ENCODE measurements around the gene TXNDC5.
"Not testable (repeated sequence)": the region's sequence is repeated elsewhere in the genome, so short reads cannot be mapped to it uniquely, and the experiment has no call there.

TXNDC5 gene

GRCh38 chr6:7912736-7913517 lies 2.3 kb upstream of the TXNDC5 start:
- no peak for FAIRE-seq

DNA sequence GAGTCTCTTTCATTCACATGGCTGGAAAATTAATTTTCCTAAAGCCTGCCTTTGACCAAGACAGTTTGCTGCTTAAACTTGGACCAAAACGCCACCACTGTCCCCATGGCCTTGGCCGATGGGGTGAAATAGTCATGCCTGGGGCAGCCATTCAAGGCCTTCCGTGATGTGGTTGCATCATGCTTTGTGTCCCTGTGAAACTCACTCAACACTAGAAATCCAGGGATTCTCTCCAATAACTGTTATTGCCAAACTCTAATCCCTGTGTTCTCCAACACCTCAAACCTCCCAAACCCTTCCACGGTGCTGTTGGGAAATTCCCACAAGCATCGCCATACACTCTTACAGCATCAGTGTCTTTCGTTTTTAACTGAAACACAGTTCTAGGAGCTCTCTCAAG lies 1.4 kb upstream of the TXNDC5 start:
- FAIRE-seq = no peak

GRCh38 chr6:7911345-7911725 lies 747 bp upstream of the TXNDC5 start:
- FAIRE-seq = no peak

DNA sequence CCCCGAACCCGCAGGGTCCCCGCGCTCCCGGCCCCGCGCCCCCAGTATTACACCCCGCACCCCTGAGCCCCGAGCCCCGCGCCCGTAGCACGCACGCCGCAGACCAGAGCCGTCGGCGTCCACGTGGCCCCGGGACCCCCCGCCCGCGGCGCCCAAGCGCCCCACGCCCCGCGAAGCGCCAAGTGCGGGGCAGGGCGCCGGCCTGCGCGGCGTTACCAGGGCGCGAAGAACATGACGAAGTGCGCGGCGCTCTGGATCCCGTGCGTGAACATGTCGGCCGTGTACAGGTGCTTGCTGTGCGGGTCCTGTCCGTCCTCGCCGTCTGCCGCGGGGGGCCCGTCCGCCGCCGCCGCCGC lies 312 bp downstream of the TXNDC5 start:
- FAIRE-seq = no peak

GRCh38 chr6:7909323-7910276 lies 988 bp downstream of the TXNDC5 start:
- no peak for FAIRE-seq

GRCh38 chr6:7907159-7907558 lies 3.4 kb downstream of the TXNDC5 start:
- no peak for FAIRE-seq

DNA sequence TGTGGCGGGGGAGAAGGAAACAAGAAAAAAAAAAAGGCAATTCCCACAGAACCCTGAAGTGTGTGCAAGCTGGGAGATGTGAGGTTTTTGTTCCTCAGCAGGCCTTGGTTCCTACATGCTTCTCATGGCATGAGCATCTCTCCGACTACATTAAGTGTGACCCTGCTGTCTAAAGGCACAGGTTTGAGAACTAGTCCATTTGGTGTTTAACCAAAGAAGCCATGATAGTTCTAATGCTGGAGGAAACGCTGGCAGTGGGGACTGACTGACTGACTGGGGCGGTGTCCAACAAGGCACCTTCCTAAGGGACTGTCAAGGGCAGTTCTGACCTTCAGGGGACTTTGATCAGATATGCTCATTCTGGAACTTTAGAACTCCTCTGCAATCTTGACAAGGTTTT lies 3.8 kb downstream of the TXNDC5 start:
- no peak for FAIRE-seq

DNA sequence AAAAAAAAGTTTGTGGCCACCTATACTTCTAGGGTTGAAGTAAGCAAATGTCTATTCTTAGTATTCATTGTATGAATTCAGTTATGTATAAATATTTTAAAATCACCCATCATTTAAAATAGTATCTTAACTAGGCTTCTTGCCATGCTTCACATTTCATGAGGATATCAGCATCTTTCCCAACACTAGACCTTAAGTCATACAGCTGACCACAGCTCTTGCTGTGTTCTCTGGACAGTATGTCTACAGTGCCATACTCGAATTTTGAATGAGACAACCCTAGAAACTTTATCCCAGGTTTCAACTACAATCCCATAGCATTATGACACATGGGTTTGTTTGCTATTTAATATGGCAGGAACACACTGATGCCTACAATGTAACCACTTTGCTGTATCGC lies 5.2 kb downstream of the TXNDC5 start:
- FAIRE-seq = no peak

DNA sequence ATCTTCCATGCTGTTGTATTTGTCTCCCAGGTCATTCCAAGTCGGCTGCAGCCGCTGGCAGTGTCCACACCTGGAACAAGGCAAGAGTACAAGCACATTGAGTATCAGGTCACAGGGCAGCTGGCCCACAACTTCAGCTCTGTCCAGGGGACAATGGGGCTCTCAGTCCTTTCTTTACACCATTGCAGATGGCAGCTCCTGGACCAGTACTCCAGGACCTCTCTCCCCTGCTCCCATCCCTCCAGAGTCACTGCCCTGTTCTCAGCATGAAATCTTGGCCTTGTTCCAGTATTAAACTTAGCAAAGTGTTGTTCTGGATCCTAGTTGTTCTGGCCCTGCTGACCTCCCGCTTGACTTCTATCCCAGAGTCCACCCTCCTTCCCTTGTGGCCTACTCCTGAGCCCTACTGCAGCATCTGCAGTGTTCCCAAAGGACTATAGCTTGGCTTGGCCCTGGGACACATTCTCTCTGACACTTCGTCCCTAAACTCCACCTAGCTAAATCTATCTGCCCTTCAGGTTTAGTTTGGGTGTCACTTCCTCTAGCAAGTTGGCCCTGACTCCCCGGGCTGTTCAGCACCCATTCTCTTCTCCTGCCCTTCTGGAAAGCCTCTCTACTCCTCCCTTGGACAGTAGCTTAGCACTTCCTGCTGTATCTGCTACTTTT lies 5.8 kb downstream of the TXNDC5 start:
- FAIRE-seq = no peak

DNA sequence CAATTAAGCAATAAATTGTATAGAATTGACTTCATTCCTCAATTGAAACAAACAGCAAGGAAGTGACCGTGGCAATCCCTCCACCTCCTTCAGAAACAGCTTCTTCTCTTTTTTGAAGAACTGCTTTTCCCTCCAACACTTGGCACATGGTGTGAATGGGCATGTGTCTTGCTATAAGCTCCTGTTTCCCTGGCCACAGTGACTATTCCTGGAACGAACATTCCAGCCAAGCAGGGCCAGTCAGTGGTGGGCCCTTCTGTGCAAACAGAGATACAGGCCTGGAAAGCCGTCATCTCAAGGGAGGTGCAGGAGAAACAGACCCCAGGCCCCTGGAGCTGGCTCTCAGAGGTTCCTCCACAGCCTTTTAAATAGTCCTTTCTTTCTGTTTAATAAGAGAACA lies 6.9 kb downstream of the TXNDC5 start:
- FAIRE-seq = no peak

GRCh38 chr6:7902867-7903266 lies 7.7 kb downstream of the TXNDC5 start:
- FAIRE-seq = no peak

DNA sequence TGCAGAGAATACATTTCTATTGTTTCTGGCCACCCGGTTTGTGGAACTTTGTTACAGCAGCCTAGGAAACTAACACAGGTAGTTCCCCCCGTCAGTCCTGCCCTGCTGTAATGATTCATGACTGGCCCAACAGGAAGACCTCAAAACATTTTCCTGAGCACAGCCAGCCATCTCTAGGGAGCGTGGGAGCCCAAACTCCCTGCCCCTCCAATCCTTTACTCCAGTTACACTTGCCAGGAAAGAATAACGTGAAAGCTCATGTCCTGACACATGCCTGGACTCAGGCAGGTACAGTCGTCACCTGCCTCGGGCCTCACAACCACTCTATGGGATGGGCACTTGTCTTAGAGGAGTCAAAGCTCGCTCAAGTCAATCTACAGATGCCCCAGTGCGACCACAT lies 8.4 kb downstream of the TXNDC5 start:
- FAIRE-seq = no peak

DNA sequence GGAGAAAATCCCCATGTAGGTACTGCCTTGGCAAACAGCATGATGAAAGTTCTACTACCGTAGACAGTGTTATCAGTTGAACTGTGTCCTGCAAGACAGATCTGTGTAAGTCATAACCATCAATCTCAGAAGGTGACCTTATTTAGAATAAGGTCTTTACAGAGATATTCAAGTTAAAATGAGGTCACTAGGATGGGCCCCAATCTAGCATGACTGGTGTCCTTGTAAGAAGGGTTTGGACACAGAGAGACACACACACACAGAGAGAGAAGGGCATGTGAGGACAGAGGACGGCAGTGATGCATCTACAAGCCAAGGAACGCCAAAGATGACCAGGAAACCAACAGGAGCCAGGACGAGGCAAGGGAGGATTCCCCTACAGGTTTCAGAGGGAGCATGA lies 8.8 kb downstream of the TXNDC5 start:
- FAIRE-seq = no peak

DNA sequence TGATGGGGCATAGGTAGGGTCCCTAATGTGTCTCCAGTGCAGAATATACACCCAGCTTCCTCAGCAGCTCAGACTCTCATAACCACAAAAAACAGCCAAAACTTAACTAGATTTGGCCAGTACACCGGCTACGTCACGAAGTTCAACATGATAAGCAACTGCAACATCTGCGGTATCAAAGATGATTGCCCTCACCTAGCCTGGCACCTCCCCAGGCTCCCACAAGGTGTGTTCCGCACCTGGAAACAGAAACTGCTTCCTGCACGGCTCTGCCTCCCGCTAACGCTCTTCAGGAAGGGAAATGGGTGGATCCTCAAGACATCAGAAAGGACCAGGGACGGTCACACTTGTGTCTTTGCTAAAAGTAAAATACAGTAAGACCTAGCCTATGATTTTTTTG lies 9.5 kb downstream of the TXNDC5 start:
- FAIRE-seq = no peak

DNA sequence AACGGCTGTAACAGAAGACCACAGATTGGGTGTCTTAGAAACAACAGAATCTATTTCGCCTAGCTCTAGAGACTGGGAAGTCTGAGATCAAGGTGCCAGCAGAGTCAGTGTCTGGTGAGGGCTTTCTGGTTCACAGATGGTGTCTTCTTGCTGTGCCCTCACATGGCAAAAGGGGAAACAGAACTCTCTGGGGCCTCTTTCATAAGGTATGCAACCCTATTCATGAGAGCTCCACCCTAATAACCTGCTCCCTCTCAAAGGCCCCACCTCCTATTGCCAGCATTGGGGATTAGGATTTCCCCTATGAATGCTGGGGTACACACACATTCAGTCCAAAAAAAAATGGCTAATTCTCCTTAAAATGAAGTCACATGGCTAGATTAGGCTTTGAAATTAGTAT lies 10.0 kb downstream of the TXNDC5 start:
- FAIRE-seq = no peak

GRCh38 chr6:7899889-7900213 lies 10.7 kb downstream of the TXNDC5 start:
- FAIRE-seq = no peak

DNA sequence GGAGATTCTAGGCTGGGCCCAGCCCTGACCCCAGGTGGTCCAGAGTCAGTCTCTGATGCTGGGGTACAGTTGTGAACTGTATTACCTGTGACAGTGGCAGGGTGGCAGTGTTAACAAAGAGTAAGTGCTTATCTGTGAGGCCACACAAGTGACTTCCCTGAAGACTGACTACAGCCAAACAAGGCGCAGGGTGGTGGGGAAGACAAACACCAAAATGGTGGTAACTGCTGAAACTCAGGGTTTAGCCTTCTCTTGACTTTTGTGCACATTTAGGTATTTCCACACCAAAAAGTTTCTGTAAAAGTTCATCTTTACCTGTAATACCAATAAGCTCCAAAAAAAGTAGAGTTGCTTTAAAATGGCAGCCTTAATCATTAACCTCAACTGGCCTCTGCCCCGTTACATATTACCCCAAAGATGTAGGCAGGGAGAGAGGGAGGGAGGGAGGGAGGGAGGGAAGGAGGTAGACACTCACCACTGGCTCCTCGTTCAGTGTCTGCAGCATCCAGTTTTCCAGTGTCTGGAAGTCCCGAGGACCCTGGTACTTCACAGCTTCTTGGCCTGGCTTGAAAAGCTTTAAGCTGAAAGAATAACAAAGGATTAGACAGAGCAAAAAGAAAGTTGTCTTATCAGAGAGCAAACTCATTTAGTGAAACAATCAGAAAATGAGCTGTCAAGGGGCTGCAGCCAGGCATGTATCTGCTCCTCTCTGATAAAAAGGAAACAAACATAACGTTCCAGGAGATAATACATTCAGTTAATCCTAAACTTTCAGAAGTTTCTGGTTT lies 11.3 kb downstream of the TXNDC5 start:
- FAIRE-seq = no peak

GRCh38 chr6:7898193-7898586 lies 12.4 kb downstream of the TXNDC5 start:
- FAIRE-seq = not testable (repeated sequence)

DNA sequence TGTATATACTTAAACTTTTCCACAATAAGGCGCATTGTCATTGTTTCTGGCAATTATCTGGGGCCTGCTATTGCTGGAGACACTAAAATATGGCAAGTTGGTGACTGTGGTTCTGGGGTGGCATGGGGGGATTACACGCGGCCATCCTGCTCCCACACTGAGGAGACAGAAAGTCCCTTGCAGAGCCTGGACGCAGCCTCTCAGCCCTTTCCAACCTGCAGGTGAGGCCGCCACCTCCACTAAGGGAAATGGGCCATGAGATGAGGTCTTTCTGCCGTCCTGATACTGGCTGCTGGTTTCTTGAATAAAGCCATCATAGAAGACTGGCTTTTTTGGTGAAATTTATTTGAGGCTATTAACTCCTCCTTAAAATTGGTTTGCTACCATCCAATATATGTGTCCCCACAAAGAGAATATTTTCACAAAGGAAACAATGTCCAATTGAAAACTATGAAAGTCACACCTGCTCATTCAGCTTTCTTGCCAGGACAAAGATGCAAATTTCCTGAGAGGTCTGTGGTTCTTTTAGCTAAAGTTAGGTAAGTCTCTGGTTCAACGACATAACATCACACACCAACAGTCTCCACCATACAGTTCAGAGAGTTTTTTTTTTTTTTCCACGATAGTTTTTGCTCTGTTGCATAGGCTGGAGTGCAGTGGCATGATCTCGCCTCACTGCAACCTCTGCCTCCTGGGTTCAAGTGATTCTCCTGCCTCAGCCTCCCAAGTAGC lies 13.0 kb downstream of the TXNDC5 start:
- FAIRE-seq = no peak

GRCh38 chr6:7896465-7896987 lies 14.1 kb downstream of the TXNDC5 start:
- no peak for FAIRE-seq

DNA sequence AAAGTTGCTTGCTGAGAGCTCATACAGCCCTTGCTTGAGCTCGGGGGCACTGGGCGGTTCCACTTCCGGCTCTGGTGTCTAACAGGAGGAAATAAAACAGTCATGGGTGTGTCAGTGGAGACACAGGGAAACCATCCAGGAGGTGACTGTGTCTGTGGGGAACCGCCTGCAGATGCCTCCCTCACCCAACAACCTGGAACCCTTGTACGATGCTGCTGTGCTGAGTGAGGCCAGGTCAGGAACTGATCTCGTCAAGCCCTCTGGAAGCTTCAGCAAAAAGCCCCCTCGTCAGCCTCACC lies 15.5 kb downstream of the TXNDC5 start:
- no peak for FAIRE-seq
